NCI-H1694 (cell line): Measurements from ENCODE around the gene MYBBP1A.

Experiments
- DNase-seq: peaks from one replicate; lab custom pipeline; 2025; lab: John Stamatoyannopoulos, UW

Gene MYBBP1A

GRCh38 chr17:4548721-4549531 is 6.3 kb downstream of the MYBBP1A start:
- DNase-seq = no peak

DNA sequence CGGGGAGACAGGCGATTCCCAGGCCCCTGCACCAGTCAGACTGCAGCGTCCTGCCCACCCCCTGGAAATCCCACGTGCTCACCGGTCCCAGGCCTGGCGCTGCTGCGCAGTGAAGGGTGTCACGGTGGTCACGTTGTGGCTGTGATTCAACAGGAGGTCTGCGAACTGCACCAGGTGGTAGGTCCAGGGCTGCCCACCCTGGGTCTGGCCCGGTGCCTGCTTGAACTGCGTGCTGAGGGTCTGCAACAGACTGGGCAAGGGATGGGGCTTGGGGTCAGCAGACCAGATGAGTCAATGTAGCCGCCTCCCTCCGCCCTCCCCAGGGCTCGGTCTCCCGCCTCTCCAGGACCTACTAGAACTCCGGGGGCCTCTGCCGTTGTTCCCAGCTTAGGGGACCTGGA is 7.1 kb downstream of the MYBBP1A start:
- DNase-seq = no peak

DNA sequence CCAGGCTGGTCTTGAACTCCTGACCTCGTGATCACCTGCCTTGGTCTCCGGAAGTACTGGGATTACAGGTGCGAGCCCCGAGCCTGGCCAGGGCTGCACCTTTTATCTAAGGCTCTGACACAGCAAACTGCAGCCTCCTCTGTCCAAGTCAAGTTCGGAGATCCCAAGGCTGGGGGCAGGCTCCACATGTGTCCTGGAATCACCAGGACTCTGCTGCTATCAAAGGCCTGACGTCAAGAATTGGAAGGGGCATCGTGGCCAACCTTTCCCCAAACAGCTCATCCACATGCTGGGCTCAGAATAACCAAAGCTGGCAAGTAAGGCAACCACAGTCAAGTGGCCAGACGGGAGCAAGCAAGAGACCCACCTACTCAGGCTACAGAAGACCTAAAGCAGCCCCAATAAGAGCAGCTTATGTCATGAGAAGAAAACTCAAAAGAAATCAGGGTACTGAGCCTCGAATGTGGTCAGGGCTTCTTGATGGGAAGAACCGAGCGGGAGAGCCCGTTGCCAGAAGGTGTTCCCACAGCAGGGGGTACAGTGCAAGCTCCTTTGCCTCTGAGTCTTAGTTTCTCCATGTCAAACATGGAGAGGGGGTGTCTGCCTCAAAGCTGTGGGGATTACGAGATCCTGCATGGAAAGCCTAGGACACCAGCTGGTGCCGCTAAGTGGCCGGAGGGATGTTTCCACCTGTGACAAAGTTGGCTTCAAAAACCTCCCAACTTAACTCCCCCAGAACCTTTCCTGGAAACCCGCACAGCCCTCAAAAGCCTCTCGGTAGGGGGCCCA is 7.9 kb downstream of the MYBBP1A start:
- DNase-seq = no peak

DNA sequence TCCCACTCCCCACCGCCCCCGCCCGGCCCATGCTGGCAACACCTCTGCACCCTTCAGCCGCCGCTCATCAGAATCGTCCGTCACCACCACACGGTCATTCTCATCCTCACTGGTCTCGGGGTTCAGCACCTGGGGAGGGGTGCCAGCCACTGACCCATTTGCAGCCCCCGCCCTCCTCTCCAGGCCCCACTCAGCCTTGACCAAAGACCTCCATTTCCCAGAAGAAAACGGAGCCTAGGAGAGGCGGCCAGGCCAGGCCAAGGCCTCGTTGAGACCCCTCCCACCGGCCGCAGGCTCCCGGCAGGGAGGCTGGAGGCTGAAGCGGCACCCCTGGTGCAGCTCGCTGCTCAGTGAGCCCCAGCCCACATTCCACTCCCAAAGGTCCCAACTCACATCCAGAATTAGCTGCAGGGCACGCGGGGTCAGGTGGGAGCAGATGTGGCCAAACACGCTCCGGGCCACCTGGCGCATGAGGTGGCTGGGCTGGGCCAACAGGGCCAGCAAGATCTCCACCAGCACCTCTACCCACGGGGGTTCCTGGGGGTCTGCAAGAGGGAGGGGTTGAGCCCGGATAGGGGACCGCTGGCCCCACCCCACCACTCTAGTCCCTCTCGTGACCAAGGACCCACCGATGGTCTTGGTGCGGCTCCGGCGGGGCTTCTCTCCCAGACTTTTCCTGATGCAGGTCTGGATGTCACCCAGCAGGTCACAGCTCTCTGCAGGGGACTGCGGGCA is 9.8 kb downstream of the MYBBP1A start:
- DNase-seq = no peak

GRCh38 chr17:4544951-4545216 is 10.3 kb downstream of the MYBBP1A start:
- no peak for DNase-seq

GRCh38 chr17:4544135-4544950 is 10.8 kb downstream of the MYBBP1A start:
- DNase-seq = no peak

- no peak for DNase-seq
Observed at GRCh38 chr17:4543557-4544026, 11.6 kb downstream of the MYBBP1A start.

DNA sequence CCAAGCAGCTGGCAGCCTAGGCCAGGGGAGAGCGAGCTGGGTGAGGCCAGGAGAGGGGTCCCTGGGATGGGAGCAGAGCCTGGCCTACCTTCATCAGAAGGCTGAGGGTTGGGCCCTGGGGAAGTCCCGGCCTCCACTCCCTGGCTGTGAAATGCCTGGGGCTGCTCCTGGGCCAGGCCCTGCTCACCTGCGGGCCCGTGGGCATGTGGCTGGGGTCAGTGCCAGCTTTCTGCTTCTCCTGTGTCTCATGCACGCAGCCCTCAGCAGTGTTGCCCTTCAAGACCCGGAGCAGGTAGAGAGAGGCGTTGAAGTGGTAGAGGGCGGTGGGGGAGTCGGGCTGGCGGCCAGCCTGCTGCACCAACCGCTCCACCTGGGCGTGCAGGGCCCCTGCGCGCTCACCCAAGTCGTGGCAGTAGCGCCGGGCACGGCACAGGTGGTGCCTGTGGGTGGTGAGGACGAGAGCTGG is 12.4 kb downstream of the MYBBP1A start:
- DNase-seq = no peak

DNA sequence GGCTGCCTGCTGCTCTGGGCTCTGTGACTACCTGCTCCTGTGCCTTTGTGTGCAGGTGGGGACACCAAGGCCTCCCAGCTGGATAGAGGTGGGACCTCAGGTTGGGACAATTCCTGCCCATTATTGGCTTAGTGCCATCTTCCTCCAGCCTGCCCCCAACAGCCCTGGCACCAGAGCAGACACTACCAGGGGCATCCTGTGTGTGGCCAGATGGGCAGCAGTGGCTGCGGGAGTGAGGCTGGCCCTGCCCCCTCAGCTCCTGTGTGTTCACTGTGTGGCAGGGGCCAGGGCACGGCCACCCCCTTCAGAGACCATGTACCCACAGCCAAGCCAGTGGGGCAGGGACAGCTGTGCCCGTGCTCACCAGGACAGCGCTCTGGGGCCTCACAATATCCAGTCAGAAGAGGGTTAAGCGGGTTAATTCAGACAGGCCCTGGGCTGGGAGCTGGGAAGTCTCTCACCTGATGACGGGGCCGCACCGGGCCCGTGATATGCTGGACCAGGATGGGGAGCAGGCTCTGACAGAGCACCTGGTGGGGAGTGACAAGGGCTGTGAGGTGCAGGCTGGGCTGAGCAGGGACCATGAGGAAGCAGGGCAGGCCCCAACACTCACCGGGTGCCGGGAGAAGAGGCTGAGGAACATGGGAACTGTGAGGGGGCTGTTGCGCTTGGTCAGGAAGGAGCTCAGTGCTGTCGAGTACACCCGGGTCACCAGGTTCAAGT is 13.0 kb downstream of the MYBBP1A start:
- DNase-seq = no peak

DNA sequence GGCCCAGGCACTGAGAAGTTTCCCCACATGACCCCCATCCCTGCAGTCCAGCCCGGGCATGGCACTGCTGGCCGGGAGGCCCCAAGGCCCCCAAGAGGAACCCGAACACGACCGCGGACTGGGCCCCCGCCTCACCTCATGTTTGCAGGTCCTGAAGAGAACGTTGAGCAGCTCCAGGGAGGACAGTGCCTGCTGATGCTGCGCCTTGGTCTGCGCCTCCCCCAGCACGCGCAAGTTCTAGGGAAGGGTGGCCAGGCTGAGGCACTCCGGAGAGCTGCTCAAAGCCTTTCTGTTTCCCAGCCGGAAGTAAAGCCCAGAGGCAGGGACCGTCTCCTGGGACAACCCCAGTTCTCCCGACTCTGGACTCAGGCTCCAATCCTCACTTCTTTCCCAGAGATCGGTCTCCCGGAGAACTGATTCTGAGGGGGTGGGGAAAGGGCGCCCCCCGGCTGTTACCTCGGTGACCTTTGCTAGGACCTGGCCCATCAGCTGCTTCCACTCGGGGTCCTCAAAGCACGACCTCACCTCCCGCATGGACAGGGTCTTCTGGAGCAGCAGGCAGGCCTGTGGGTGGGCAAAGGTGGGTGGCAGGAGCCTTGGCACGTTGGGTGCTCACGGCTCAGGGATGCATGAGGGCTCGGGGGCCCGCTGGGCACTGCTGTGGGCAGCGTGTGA is 13.7 kb downstream of the MYBBP1A start:
- DNase-seq = no peak

GRCh38 chr17:4540687-4541327 is 14.4 kb downstream of the MYBBP1A start:
- no peak for DNase-seq

- no peak for DNase-seq
Observed at GRCh38 chr17:4540224-4540651, 14.9 kb downstream of the MYBBP1A start.

- DNase-seq = no peak
Observed at GRCh38 chr17:4539576-4540223, 15.5 kb downstream of the MYBBP1A start.

GRCh38 chr17:4539025-4539424 is 16.2 kb downstream of the MYBBP1A start:
- no peak for DNase-seq

- no peak for DNase-seq
Observed at GRCh38 chr17:4538236-4539002, 16.8 kb downstream of the MYBBP1A start.

- peak; percentile 72 for DNase-seq
Observed at GRCh38 chr17:4537451-4538235, 17.5 kb downstream of the MYBBP1A start.

DNA sequence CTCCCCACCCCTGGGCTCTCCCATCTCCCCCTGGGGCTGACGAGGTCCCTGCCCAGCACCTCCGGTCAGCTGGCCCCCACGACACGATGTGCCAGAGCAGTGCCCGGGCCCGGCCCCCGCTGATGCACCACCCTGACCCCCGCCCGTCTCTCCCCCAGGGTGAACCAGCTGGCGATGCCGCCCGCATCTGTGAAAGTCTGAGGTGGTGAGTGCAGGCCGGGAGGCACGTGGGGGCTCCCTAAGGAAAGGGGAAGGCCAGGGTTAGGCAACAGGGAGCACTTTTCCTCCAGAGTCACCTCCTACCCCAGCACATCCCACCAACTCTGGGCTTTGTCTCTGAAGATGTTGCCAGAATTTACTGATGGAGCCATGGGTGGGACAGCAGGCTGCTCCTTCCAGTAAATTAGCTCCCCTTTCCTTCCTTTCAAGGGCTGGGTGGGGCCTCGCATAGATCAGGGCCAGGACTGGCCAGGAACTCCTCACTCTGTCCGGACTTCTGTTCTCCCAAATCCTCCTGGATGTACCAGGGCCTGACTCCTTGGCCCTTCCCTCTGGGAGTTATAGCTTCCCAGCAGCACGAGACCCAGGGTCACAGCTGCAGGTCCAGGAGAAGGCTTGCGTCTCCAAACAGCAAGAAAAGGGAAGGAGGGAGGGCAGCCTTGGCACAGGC is 18.3 kb downstream of the MYBBP1A start:
- DNase-seq = no peak
